ENCODE results near the gene RPL7A. TPM values are rescaled to one million over a fixed set of nuclear protein-coding genes. Genes with fewer than 3 reads are reported as not detected.

The RPL7A gene
- total RNA-seq, 1 experiment from 2014 or later = 2,895 TPM

DNA sequence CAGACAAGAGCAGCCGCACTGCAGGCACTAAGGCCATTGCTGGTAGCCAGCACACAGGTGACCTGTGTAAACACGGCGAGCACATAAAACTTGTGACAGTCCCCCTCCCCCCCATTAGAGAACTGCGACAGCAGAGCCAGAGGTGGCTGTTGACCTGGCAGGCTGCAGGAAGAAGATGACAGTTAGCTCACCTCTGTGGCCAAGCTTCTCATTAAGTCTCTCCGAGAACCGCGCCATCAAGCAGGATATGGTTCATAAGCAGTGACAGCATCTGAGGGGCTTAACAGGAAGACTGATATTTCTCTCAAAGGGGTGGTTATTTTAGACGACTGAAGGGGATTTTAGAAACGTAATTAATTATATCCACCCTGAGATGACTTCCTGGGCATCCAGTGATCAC, 22.7 kb downstream of the RPL7A start:
- Mint-ChIP-seq H3K36me3 (ENCODE audit: insufficient read depth in 1 of 3, low read depth in 3 of 3) (peaks cover 26 to 73% (median 57%) of the 10 kb centered on the region in 3 experiments; a peak in 6 of 7 replicates), H3K27me3 (ENCODE audit: low read depth) (no peaks in the 10 kb centered on the region), H3K27ac (no peak overlapping the region), H3K9me3 (no peaks in the 10 kb centered on the region; a peak in 1 of 5 replicates), H3K4me3 (no peak overlapping the region), H3K4me1 (peaks cover 11 to 13% of the 10 kb centered on the region in 2 experiments)
- Histone ChIP-seq H2BK12ac (ENCODE audit: insufficient read length, low read depth, low read length) (no peak overlapping the region), H3K23me2 (ENCODE audit: insufficient read length, low read depth, low read length, poor library complexity, severe bottlenecking) (peaks cover 6% of the 10 kb centered on the region), H3K4ac (ENCODE audit: low read depth, low read length) (no peak overlapping the region), H3K56ac (ENCODE audit: insufficient read length, low read depth, low read length) (no peak overlapping the region), H2BK120ac (ENCODE audit: low read depth, low read length, poor library complexity, severe bottlenecking) (no peak overlapping the region), H3K79me2 (ENCODE audit: insufficient read depth, low read length) (peaks cover 62% of the 10 kb centered on the region; the same call in 1 of the 2 replicates), H4K20me1 (ENCODE audit: control insufficient read depth, insufficient read depth, insufficient read length) (no peaks in the 10 kb centered on the region), H3K79me1 (ENCODE audit: insufficient read depth, low read depth, low read length, poor library complexity, severe bottlenecking) (peaks cover 34% of the 10 kb centered on the region), H4K91ac (ENCODE audit: insufficient read length, low read depth, low read length) (no peak overlapping the region), H3K9me3 (ENCODE audit: control insufficient read depth, low read depth, low read length) (no peaks in the 10 kb centered on the region), H3K27ac (ENCODE audit: insufficient read length, low read depth, low read length) (no peak overlapping the region), H2BK15ac (ENCODE audit: low read depth, low read length) (no peak overlapping the region), H2BK20ac (ENCODE audit: low read depth, low read length, poor library complexity, severe bottlenecking) (no peak overlapping the region), H2BK5ac (ENCODE audit: insufficient read length, low read length) (no peak overlapping the region), H3K18ac (ENCODE audit: insufficient read length, low read depth, low read length) (no peak overlapping the region), H2AFZ (ENCODE audit: low read length) (no peak overlapping the region), H3K4me2 (ENCODE audit: insufficient read depth, insufficient read length, low read length) (no peak overlapping the region), H3K4me1 (ENCODE audit: insufficient read depth, low read length) (no peaks in the 10 kb centered on the region), H3K9ac (ENCODE audit: extremely low read depth, insufficient read length, low read length) (no peak overlapping the region), H4K5ac (ENCODE audit: insufficient read length, low read depth, low read length) (no peak overlapping the region), H3K14ac (ENCODE audit: insufficient read depth, low read length) (no peak overlapping the region), H3K23ac (ENCODE audit: insufficient read length, low read depth, low read length) (no peak overlapping the region), H3K27me3 (ENCODE audit: insufficient read depth, low read length) (no peaks in the 10 kb centered on the region), H3T11ph (ENCODE audit: low read length) (no peak overlapping the region), H2AK5ac (ENCODE audit: insufficient read length, low read length) (no peak overlapping the region), H4K8ac (replicated peaks; ENCODE audit: insufficient read length, low read depth, low read length) (no peak overlapping the region)
- no CpG with 5 or more reads among the region's 9 CpGs for WGBS (ENCODE audit: extremely low coverage, insufficient read length, low lambda C conversion rate)
- DNase-seq = no peak
- no peak for TF ChIP-seq CTCF (conservative IDR thresholded peaks at IDR 0.05)
